Measurements from ENCODE around the gene CWC25. TPM values are rescaled to one million over a fixed set of nuclear protein-coding genes. Genes with fewer than 3 reads are reported as not detected.

CWC25 gene
- total and polyA plus RNA-seq, 2 of the 13 experiments (the other 11 are each of a cell fraction or from before 2014, with no cell fraction given) = 15.6 to 22.7 TPM

- peak; percentile 1 for TF ChIP-seq ZNF407 (CRISPR knock-in tag; IDR thresholded peaks at IDR 0.05; ENCODE audit: not compliant biosample characterization)
- no peak for TF ChIP-seq ZNF382 (CRISPR knock-in tag; IDR thresholded peaks at IDR 0.05; ENCODE audit: borderline replicate concordance)
- peak; percentile 86 for TF ChIP-seq PRPF4 (IDR thresholded peaks at IDR 0.05; ENCODE audit: low read depth, low read length, poor library complexity, severe bottlenecking)
- no peak for TF ChIP-seq GLMP (CRISPR knock-in tag; IDR thresholded peaks at IDR 0.05; ENCODE audit: borderline replicate concordance)
- TF ChIP-seq RFXANK (CRISPR knock-in tag; IDR thresholded peaks at IDR 0.05) = no peak
- no peak for TF ChIP-seq ARID3A (IDR thresholded peaks at IDR 0.05; ENCODE audit: low read depth, low read length)
- no peak for TF ChIP-seq CC2D1A (CRISPR knock-in tag; IDR thresholded peaks at IDR 0.05)
- 0 out of 4 replicates have a peak, but pooled peaks of 1 of the 2 experiments have one; percentile 9 for TF ChIP-seq ATF4 (CRISPR knock-in tag; IDR thresholded peaks at IDR 0.05)
- no peak for TF ChIP-seq SRY (CRISPR knock-in tag; IDR thresholded peaks at IDR 0.05)
- TF ChIP-seq BORCS8-MEF2B (CRISPR knock-in tag; IDR thresholded peaks at IDR 0.05) = no peak
- TF ChIP-seq KDM6A (CRISPR knock-in tag; IDR thresholded peaks at IDR 0.05; ENCODE audit: low read depth) = no peak
- no peak for TF ChIP-seq ZFP36L2 (CRISPR knock-in tag; IDR thresholded peaks at IDR 0.05)
- no peak for TF ChIP-seq HNF4G (IDR thresholded peaks at IDR 0.05; ENCODE audit: borderline replicate concordance, low read depth, low read length)
- no peak for TF ChIP-seq HNF4G (CRISPR knock-in tag; IDR thresholded peaks at IDR 0.05; ENCODE audit: borderline replicate concordance, low read depth)
- TF ChIP-seq SATB2 (CRISPR knock-in tag; IDR thresholded peaks at IDR 0.05) = no peak
- no peak for TF ChIP-seq IRF1 (CRISPR knock-in tag; IDR thresholded peaks at IDR 0.05; ENCODE audit: low read depth)
- 0 out of 2 replicates have a peak, but pooled peaks have one; percentile 4 for TF ChIP-seq ONECUT2 (CRISPR knock-in tag; IDR thresholded peaks at IDR 0.05)
- TF ChIP-seq SRSF1 (optimal IDR thresholded peaks at IDR 0.05; ENCODE audit: low read depth, low read length) = no peak
These were observed 684 bp upstream of the CWC25 start (continued) for GRCh38 chr17:38825762-38826247.

Measured in HepG2 (cell line).